GM19467 (cell line): ENCODE results near the gene GALNT14.

Experiments
- ATAC-seq: cut with Tn5 transposase; IDR thresholded peaks from one replicate; pipeline ENCODE4 v1.9.1; 2021; ENCODE audit warnings: mild to moderate bottlenecking, moderate library complexity; ENCODE audit not compliant: unreplicated experiment

GALNT14 gene

GRCh38 chr2:31018280-31018679, 120.0 kb downstream of the GALNT14 start:
- ATAC-seq: no peak

GRCh38 chr2:31016648-31017047, 121.6 kb downstream of the GALNT14 start:
- ATAC-seq: no peak

GRCh38 chr2:31014516-31014915, 123.7 kb downstream of the GALNT14 start:
- no peak for ATAC-seq

- ATAC-seq: no peak
Observed at GRCh38 chr2:31013301-31013700, 124.9 kb downstream of the GALNT14 start.

GRCh38 chr2:31012406-31012805, 125.8 kb downstream of the GALNT14 start:
- no peak for ATAC-seq

GRCh38 chr2:31011587-31011986, 126.7 kb downstream of the GALNT14 start:
- ATAC-seq: no peak

GRCh38 chr2:31008561-31009114, 129.6 kb downstream of the GALNT14 start:
- ATAC-seq: no peak

GRCh38 chr2:31004257-31004656, 134.0 kb downstream of the GALNT14 start:
- no peak for ATAC-seq

- no peak for ATAC-seq
Observed at GRCh38 chr2:31003749-31004148, 134.5 kb downstream of the GALNT14 start.

GRCh38 chr2:31002537-31003150, 135.6 kb downstream of the GALNT14 start:
- no peak for ATAC-seq

- no peak for ATAC-seq
Observed at GRCh38 chr2:31000970-31001369, 137.3 kb downstream of the GALNT14 start.

GRCh38 chr2:30998672-30999071, 139.6 kb downstream of the GALNT14 start:
- no peak for ATAC-seq

GRCh38 chr2:30997979-30998378, 140.3 kb downstream of the GALNT14 start:
- no peak for ATAC-seq

GRCh38 chr2:30994227-30995056, 143.8 kb downstream of the GALNT14 start:
- no peak for ATAC-seq

- no peak for ATAC-seq
Observed at GRCh38 chr2:30992781-30993180, 145.5 kb downstream of the GALNT14 start.

GRCh38 chr2:30990671-30991070, 147.6 kb downstream of the GALNT14 start:
- ATAC-seq: no peak

GRCh38 chr2:30990176-30990575, 148.1 kb downstream of the GALNT14 start:
- no peak for ATAC-seq

GRCh38 chr2:30989746-30990145, 148.5 kb downstream of the GALNT14 start:
- no peak for ATAC-seq

- ATAC-seq: no peak
Observed at GRCh38 chr2:30987566-30987965, 150.7 kb downstream of the GALNT14 start.

GRCh38 chr2:30986231-30986580, 152.0 kb downstream of the GALNT14 start:
- no peak for ATAC-seq

GRCh38 chr2:30985493-30986230, 152.6 kb downstream of the GALNT14 start:
- no peak for ATAC-seq

GRCh38 chr2:30984148-30984547, 154.1 kb downstream of the GALNT14 start:
- ATAC-seq: no peak
